Stimulated activated CD8-positive, alpha-beta memory T cell treated with anti-CD3 and anti-CD28 coated beads, Interleukin-15, amount 100 ng/mL, for 1 hour (primary cell): ENCODE results near the gene EVX2.

ENCODE experiments used
- DNase-seq: peaks from one replicate; pipeline ENCODE4 v3.0.0-alpha.2; 2020; ENCODE audit warnings: low read depth

EVX2 gene

GRCh38 chr2:176096243-176096985 lies 12.7 kb upstream of the EVX2 start:
- no peak for DNase-seq

DNA sequence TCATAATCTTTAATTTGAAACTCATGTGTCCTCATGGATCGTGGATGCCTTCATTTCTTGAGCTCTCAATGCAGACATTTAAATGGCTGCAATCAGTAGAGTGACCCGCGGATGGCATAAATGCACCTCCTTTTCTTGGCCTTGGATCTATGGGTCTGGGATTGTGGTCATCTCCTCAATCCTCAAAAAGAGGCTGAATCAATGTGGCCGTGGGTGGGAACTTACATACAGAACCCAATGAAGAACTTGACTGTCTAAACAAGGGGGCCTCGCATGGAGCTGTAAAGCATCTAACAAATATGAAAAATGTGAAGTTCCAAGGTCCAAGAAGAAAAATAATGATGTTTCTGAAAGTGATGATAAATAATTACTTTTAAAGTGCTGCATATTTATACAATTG lies 11.7 kb upstream of the EVX2 start:
- DNase-seq, result no peak

GRCh38 chr2:176094349-176094748 lies 10.6 kb upstream of the EVX2 start:
- DNase-seq, result no peak

- DNase-seq, result no peak
Measured at GRCh38 chr2:176093898-176094249, 10.1 kb upstream of the EVX2 start.

DNA sequence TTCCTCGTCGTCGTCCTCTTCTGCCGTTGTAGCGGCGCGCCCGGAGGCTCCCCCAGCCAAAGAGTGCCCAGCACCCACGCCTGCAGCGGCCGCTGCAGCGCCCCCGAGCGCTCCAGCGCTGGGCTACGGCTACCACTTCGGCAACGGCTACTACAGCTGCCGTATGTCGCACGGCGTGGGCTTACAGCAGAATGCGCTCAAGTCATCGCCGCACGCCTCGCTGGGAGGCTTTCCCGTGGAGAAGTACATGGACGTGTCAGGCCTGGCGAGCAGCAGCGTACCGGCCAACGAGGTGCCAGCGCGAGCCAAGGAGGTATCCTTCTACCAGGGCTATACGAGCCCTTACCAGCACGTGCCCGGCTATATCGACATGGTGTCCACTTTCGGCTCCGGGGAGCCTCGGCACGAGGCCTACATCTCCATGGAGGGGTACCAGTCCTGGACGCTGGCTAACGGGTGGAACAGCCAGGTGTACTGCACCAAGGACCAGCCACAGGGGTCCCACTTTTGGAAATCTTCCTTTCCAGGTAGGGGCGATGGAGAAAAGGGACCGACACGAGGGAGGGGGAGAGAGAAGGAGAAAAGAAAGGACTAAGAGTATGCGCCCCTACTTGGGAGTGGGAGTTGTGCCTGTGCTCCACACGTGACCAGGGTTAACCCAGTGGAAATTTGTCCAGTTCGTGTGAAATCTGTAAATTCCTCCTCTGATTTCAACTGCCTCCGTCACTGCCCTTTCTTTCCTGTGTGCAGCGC lies 9.6 kb upstream of the EVX2 start:
- DNase-seq, result no peak

GRCh38 chr2:176092270-176093144 lies 8.7 kb upstream of the EVX2 start, which contains the start of gene HOXD13:
Gene HOXD13 (plus strand): TSS chr2:176092721. CDS start chr2:176092891, 170 bp downstream.
- DNase-seq, result no peak

- DNase-seq, result no peak
Measured at GRCh38 chr2:176091329-176092258, 7.8 kb upstream of the EVX2 start.

- DNase-seq, result no peak
Measured at GRCh38 chr2:176090862-176091261, 7.1 kb upstream of the EVX2 start.

GRCh38 chr2:176089843-176090395 lies 6.2 kb upstream of the EVX2 start:
- no peak for DNase-seq

DNA sequence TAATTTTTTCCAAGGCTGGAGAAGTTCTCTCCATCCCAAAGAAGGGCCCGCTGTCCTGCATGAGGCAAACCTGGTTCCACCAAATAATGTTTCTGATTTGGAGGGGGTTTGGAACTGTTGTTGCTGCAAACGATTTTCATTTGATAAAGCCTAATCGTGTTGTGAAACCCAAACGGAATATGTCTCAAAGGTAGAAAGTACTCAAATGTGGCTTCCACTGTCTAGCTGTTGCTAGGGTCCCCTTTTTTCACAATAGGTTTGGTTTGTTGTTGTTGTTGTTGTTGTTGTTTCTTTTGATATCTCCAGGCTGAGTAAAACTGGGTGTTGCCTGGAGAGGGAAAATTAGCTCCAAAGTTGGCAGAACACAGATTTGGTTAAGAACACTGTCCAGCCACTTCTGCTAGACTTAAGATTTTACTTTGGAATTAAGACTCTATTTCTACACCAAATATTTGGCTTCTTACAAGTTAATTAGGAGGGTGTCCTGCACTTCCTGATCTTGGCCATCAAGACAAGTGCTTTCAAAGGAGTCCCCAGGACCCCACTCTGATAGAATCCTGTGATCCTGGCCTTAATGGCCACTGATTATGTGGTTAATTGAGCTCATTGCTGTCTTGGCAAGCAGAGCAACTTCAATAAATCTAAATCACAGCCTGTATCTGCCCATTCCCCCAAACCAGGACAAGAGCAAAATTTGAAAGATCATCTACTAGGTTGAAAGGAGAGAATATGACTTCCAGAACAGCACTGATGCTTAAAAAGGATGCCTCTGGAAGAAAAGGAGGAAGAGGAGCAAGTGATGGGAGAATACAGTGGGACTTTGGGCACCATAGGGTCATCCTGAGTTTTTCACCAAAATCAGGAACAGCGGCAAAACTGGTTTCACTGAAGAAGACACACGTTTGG lies 5.4 kb upstream of the EVX2 start:
- no peak for DNase-seq

DNA sequence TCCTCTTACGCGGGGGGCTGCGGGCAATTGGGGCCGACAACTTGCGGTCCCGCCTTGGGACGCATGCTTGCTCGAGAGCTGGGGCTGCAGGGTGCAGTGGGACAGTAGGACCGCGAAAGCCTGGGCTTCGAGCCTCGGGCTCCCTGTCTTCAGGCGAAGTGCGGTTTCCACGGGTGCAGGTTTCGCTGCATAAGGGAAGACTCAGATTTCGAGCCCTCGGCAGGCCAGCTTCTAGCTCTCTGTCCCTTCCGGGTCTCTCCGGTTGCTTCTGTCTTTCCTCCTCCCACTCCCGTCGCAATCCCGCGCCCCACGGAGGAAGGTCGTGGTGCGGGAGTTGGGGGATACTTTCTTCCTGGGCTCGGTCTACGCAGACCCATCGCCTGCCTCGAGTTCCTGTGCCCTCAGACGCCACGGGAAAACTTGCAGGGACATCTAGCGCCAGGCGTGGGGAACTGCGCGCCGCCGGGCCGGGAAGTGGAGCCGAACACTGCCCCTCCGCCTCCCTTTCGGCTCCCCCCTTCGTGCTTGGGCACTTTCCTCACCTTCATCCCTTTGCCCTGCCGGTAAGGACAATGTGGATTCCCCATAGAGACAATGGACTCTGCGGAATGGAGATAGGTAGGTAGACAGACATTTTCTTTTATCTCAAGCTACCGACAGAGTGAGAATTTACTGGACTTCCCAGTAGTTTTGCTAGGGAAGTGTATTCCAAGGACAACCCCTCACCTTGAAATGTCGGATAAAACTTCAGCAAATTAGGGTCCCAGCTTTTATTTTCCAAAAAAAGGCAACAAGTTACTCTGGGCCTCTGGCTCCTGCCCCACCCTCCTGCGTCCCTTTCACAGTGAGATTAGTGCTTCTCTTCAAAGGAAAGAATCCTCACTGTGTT lies 4.5 kb upstream of the EVX2 start:
- no peak for DNase-seq

GRCh38 chr2:176087330-176088047 lies 3.7 kb upstream of the EVX2 start:
- no peak for DNase-seq

- no peak for DNase-seq
Measured at GRCh38 chr2:176085861-176086771, 2.4 kb upstream of the EVX2 start.

DNA sequence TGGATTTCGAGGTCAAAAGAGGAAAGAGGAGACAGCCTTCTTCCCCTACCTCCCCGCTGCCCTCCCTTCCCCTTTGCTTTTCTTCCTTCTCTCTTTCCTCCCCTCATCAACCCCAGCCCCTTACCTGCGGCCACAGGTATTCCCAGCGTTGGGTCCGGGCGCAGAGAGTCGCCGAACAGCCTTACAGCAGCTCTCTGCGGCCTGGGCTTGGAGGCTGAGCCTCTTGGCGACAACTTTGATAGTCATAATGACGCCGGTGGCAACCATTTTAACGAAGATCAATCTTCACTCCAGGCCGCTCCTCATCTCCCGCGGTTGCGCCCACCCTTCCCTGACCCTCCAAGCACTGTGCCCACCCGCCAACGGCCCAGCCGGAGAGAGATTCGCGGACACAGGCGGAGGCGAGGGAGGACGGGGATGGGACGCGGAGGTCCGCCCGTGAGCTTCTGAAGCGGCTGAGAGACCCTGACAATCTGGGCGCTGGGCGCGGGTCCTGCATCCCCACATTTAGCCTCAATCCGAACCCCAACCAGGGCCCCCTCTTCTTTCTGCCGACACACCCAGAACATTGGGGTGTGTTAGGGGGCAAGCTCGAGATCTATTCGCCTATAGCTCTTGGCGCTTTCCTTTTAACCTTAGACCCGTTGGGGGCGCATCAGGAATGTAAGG lies 1.5 kb upstream of the EVX2 start:
- no peak for DNase-seq

- no peak for DNase-seq
Measured at GRCh38 chr2:176084611-176085119, 903 bp upstream of the EVX2 start.
